Left lung (tissue), 10 donors: Measurements from ENCODE around the gene TAF11L11. TPM values are rescaled to one million over a fixed set of nuclear protein-coding genes. Genes with fewer than 3 reads are reported as not detected.
"Not testable (repeated sequence)": the region's sequence is repeated elsewhere in the genome, so short reads cannot be mapped to it uniquely, and the experiment has no call there.

Experiments
- ATAC-seq: fragments of 200-7000 bp; cut with Tn5 transposase; one replicate; pipeline ENCODE4 v1.9.1; 2020; ENCODE audit warnings: moderate library complexity
- DNase-seq, 4 donors: peaks; one replicate each; pipeline ENCODE4 v3.0.0-alpha.2; 2013 to 2020
- H3K27ac ChIP-seq, 2 donors: fragments of 200-600 bp; sonication (generic) in 1 of 2; one replicate each; pipeline versions ENCODE4 v1.5.0 to v1.8.0; 2020 to 2021
- H3K27me3 ChIP-seq, 2 donors: fragments of 200-600 bp; sonication (generic) in 1 of 2; one replicate each; pipeline versions ENCODE4 v1.5.0 to v1.8.0; 2020 to 2021
- H3K36me3 ChIP-seq, 2 donors: fragments of 200-600 bp; sonication (generic) in 1 of 2; one replicate each; pipeline versions ENCODE4 v1.5.0 to v1.8.0; 2020 to 2021
- H3K4me1 ChIP-seq, 2 donors: fragments of 200-600 bp; one replicate each; pipeline ENCODE4 v1.8.0; 2021
- H3K4me3 ChIP-seq, 2 donors: fragments of 200-600 bp; sonication (generic) in 1 of 2; one replicate each; pipeline versions ENCODE4 v1.5.0 to v1.8.0; 2020 to 2021; ENCODE audit warnings: mild to moderate bottlenecking in 1 of 2
- H3K9me3 ChIP-seq, 2 donors: fragments of 200-600 bp; sonication (generic) in 1 of 2; one replicate each; pipeline versions ENCODE4 v1.5.0 to v1.8.0; 2020 to 2021
- CTCF ChIP-seq, 2 donors: fragments of 200-600 bp; sonication (generic) in 1 of 2; IDR thresholded peaks; one replicate each; pipeline versions ENCODE4 v1.5.0 to v1.8.0; 2021; ENCODE audit warnings: antibody characterized with exemption in 2 of 2
- intact Hi-C, 2 donors: fragments of 100-400 bp; cut with DNase I; formaldehyde crosslinking; loops; one replicate each; pipeline versions ENCODE4 v1.11.2 to v1.14.2; 2022
- polyA plus RNA-seq, 6 donors: library from polyadenylated mRNA; unstranded; fragments of 120-200 nt; gene quantifications; one replicate each; pipeline ENCODE4 v1.2.1, GENCODE V29; 2013; ENCODE audit not compliant: insufficient read length in 6 of 6
- total RNA-seq, 2 donors: library from RNA; stranded (reverse); fragmentation: NEBNext Ultra II Directional; extraction: Animal tissue kit (Norgen Biotek cat#: 25700); gene quantifications; one replicate each; pipeline ENCODE4 v1.2.1, GENCODE V29; 2021
- donor health status: DM: no; HTN: yes; CAD: no.
- donor health status: DM: no; HTN: no; CAD: no.

TAF11L11 gene
- total and polyA plus RNA-seq, 8 donors: not detected

- H3K27me3 ChIP-seq: no peaks in the 10 kb centered on the region
- H3K4me3 ChIP-seq: no peak within 1 kb of the TSS
- no peak for TF ChIP-seq CTCF (IDR thresholded peaks at IDR 0.05)
- no peak within 1 kb of the TSS for H3K27ac ChIP-seq
- H3K4me1 ChIP-seq: no peaks in the 10 kb centered on the region
- intact Hi-C loops: no loop called here
- no peaks in the 10 kb centered on the region for H3K9me3 ChIP-seq
- DNase-seq (no peak), ATAC-seq (no peak)
- no peaks in the 10 kb centered on the region for H3K36me3 ChIP-seq
Observed at GRCh38 chr5:17634160-17634559, 30.2 kb downstream of the TAF11L11 start, which contains the start of gene TAF11L14. Gene TAF11L14, plus strand, starts transcription at chr5:17634460.

- not testable (repeated sequence) for ATAC-seq, DNase-seq, H3K4me1 ChIP-seq
Observed at GRCh38 chr5:17649232-17649631, 45.2 kb downstream of the TAF11L11 start.

GRCh38 chr5:17655201-17655759, 51.3 kb downstream of the TAF11L11 start:
- H3K27me3 ChIP-seq, H3K9me3 ChIP-seq, ATAC-seq, H3K4me1 ChIP-seq, DNase-seq, H3K27ac ChIP-seq, H3K4me3 ChIP-seq, intact Hi-C loops, H3K36me3 ChIP-seq: not testable (repeated sequence)

More at GRCh38 chr5:17649232-17649631, 45.2 kb downstream of the TAF11L11 start:
- H3K27ac ChIP-seq, H3K36me3 ChIP-seq, H3K27me3 ChIP-seq, H3K4me3 ChIP-seq, H3K9me3 ChIP-seq, intact Hi-C loops: not testable (repeated sequence)

Other genes starting within 250 kb of the TAF11L11 start
- gene TAF11L2, start 106.0 kb upstream of the TAF11L11 start, total RNA-seq: not detected
- not detected for gene TAF11L2, start 106.0 kb upstream of the TAF11L11 start, polyA plus RNA-seq
- gene TAF11L3, start 85.8 kb upstream of the TAF11L11 start, total RNA-seq: not detected
- gene TAF11L3, start 85.8 kb upstream of the TAF11L11 start, polyA plus RNA-seq: not detected
- not detected for gene TAF11L4, start 82.4 kb upstream of the TAF11L11 start, total RNA-seq
- gene TAF11L4, start 82.4 kb upstream of the TAF11L11 start, polyA plus RNA-seq: not detected
- not detected for gene TAF11L5, start 78.9 kb upstream of the TAF11L11 start, total RNA-seq
- gene TAF11L5, start 78.9 kb upstream of the TAF11L11 start, polyA plus RNA-seq: not detected
- gene TAF11L6, start 75.5 kb upstream of the TAF11L11 start, total RNA-seq: not detected
- gene TAF11L6, start 75.5 kb upstream of the TAF11L11 start, polyA plus RNA-seq: not detected
- not detected for gene TAF11L7, start 18.4 kb upstream of the TAF11L11 start, total RNA-seq
- not detected for gene TAF11L7, start 18.4 kb upstream of the TAF11L11 start, polyA plus RNA-seq
- not detected for gene TAF11L8, start 13.2 kb upstream of the TAF11L11 start, total RNA-seq
- not detected for gene TAF11L8, start 13.2 kb upstream of the TAF11L11 start, polyA plus RNA-seq
- gene TAF11L9, start 9.8 kb upstream of the TAF11L11 start, total RNA-seq: not detected
- gene TAF11L9, start 9.8 kb upstream of the TAF11L11 start, polyA plus RNA-seq: not detected
- not detected for gene TAF11L10, start 6.4 kb upstream of the TAF11L11 start, total RNA-seq
- not detected for gene TAF11L10, start 6.4 kb upstream of the TAF11L11 start, polyA plus RNA-seq
- gene TAF11L12, start 6.2 kb downstream of the TAF11L11 start, total RNA-seq: not detected
- gene TAF11L12, start 6.2 kb downstream of the TAF11L11 start, polyA plus RNA-seq: not detected
- not detected for gene TAF11L13, start 27.9 kb downstream of the TAF11L11 start, total RNA-seq
- not detected for gene TAF11L13, start 27.9 kb downstream of the TAF11L11 start, polyA plus RNA-seq
- not detected for gene TAF11L14, start 30.3 kb downstream of the TAF11L11 start, total RNA-seq
- not detected for gene TAF11L14, start 30.3 kb downstream of the TAF11L11 start, polyA plus RNA-seq